Measurements from ENCODE around the gene CSF1R. TPM values are rescaled to one million over a fixed set of nuclear protein-coding genes. Genes with fewer than 3 reads are reported as not detected.
"Not testable (repeated sequence)": the region's sequence is repeated elsewhere in the genome, so short reads cannot be mapped to it uniquely, and the experiment has no call there.

The CSF1R gene
- total RNA-seq, 8 experiments from 2014 or later = 0.16 to 0.94 (median 0.53) TPM

GRCh38 chr5:150052226-150052955 lies 34.0 kb downstream of the CSF1R start:
- Histone ChIP-seq H3K27ac (no peak overlapping the region), H3K4me3 (no peak overlapping the region), H3K4me1 (replicated peaks in 1 of 2) (no peaks in the 10 kb centered on the region)
- 73 to 100% methylated on average over 1 to 3 of the region's 6 CpGs; no CpG with 5 or more reads in 8 of the 10 experiments for WGBS, 10 experiments
- ATAC-seq (replicated peaks in 6 of 8) = peak in 1 of 8 experiments; percentile 11
- in situ Hi-C loops (cut with MboI; ENCODE audit: low pct_unique_long_range_greater_than_20kb in 2 of 9, low sequenced_read_pairs in 9 of 9, unreplicated experiment in 9 of 9) = no loop called here

- in situ Hi-C loops (cut with MboI; ENCODE audit: low pct_unique_long_range_greater_than_20kb in 2 of 9, low sequenced_read_pairs in 9 of 9, unreplicated experiment in 9 of 9) = no loop called here
- Histone ChIP-seq H3K4me1 (replicated peaks in 1 of 2) (no peaks in the 10 kb centered on the region), H3K4me3 (no peak overlapping the region), H3K27ac (no peak overlapping the region)
- peak in 1 of 8 experiments; percentile 7 for ATAC-seq (replicated peaks in 6 of 8)
- 86 to 100% (median 92%) methylated on average over 2 to 9 of the region's 18 CpGs; no CpG with 5 or more reads in 5 of the 10 experiments for WGBS, 10 experiments
Measured at GRCh38 chr5:150051657-150052195, 34.6 kb downstream of the CSF1R start.

- 83 to 100% (median 94%) methylated on average over 1 to 8 of the region's 14 CpGs; no CpG with 5 or more reads in 2 of the 10 experiments for WGBS, 10 experiments
- in situ Hi-C loops (cut with MboI; ENCODE audit: low pct_unique_long_range_greater_than_20kb in 2 of 9, low sequenced_read_pairs in 9 of 9, unreplicated experiment in 9 of 9); H3K4me1 ChIP-seq (replicated peaks in 1 of 2); ATAC-seq (replicated peaks in 6 of 8); H3K4me3 ChIP-seq; H3K27ac ChIP-seq: not testable (repeated sequence)
Measured at GRCh38 chr5:150050172-150050811, 36.1 kb downstream of the CSF1R start.

DNA sequence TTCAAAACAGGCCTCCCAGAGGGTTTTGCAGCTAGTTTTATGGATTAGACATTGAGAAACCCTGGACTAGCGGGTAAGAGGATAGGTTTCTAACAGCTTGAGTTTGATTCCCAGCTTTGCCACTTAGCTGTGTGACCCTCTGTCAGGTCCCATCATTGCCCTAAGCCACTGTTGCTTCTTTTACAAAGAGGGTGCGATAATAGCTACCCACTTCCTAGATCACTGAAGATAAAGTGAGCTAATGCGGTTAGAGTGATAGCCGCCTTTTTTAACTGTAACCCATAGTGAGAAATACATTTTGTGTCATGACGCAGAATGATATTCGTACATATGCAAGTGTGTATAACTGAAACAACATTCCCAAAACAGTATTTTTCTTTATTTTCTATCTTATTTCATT lies 40.3 kb downstream of the CSF1R start:
- Histone ChIP-seq H3K4me1 (replicated peaks in 1 of 2) (no peaks in the 10 kb centered on the region), H3K4me3 (no peak overlapping the region), H3K27ac (no peak overlapping the region)
- in situ Hi-C loops (cut with MboI; ENCODE audit: low pct_unique_long_range_greater_than_20kb in 2 of 9, low sequenced_read_pairs in 9 of 9, unreplicated experiment in 9 of 9) = no loop called here
- WGBS, 10 experiments = 40 to 98% (median 84%) methylated on average over 2 to 6 of the region's 6 CpGs; no CpG with 5 or more reads in 5 of the 10 experiments
- ATAC-seq (replicated peaks in 6 of 8) = no peak

DNA sequence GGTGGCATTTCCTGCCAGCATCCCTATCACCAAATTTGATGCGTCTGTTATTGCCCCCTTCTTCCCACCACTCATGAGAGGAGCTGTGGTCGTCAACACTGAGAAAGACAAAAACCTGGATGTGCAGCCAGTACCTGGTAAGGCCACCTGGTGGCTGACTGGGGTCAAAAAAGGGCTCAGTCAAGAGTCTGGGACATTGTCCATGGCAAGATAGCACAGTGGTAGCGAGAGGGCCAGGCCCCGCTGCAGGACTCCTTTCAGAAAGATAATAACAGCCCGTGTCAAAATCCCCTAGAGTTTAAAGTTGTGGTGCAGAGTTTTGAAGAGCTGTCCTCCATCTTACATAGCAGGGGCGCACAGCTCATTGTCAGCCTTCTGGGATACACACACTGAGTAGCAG lies 40.8 kb downstream of the CSF1R start:
- H3K27ac ChIP-seq = no peak overlapping the region
- in situ Hi-C loops (cut with MboI; ENCODE audit: low pct_unique_long_range_greater_than_20kb in 2 of 9, low sequenced_read_pairs in 9 of 9, unreplicated experiment in 9 of 9) = no loop called here
- H3K4me1 ChIP-seq (replicated peaks in 1 of 2) = no peaks in the 10 kb centered on the region
- no peak overlapping the region for H3K4me3 ChIP-seq
- 52 to 100% (median 98%) methylated on average over 1 to 6 of the region's 6 CpGs; no CpG with 5 or more reads in 3 of the 10 experiments for WGBS, 10 experiments
- ATAC-seq (replicated peaks in 6 of 8) = no peak

GRCh38 chr5:150044712-150045111 lies 41.6 kb downstream of the CSF1R start:
- 36 to 100% (median 77%) methylated on average over 3 to 7 of the region's 7 CpGs; no CpG with 5 or more reads in 1 of the 10 experiments for WGBS, 10 experiments
- in situ Hi-C loops (cut with MboI; ENCODE audit: low pct_unique_long_range_greater_than_20kb in 2 of 9, low sequenced_read_pairs in 9 of 9, unreplicated experiment in 9 of 9) = no loop called here
- H3K4me3 ChIP-seq = no peak overlapping the region
- no peaks in the 10 kb centered on the region for H3K4me1 ChIP-seq (replicated peaks in 1 of 2)
- no peak overlapping the region for H3K27ac ChIP-seq
- peak in 1 of 8 experiments; percentile 30 for ATAC-seq (replicated peaks in 6 of 8)

DNA sequence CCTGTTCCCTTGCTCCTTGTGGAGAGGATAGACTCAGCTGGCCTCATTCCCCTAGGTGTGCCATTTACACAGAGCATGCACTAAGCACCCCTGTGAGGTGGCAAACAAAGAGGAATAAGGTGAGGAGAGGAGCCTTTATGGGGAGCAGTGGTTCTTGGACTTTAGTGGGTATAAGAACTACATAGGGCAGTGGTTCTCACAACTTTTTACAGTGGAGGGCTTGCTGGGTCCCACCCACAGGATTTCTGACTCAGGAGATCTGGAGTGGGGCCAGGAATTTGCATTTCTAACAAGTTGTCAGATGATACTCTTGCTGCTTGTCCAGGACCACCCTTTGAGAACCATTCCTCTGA lies 42.0 kb downstream of the CSF1R start:
- ATAC-seq (replicated peaks in 6 of 8) = peak in 3 of 8 experiments; percentile 79 to 83 (median 80)
- no peak overlapping the region for H3K4me3 ChIP-seq
- H3K4me1 ChIP-seq (replicated peaks in 1 of 2) = no peaks in the 10 kb centered on the region
- H3K27ac ChIP-seq = no peak overlapping the region
- in situ Hi-C loops (cut with MboI; ENCODE audit: low pct_unique_long_range_greater_than_20kb in 2 of 9, low sequenced_read_pairs in 9 of 9, unreplicated experiment in 9 of 9) = no loop called here

DNA sequence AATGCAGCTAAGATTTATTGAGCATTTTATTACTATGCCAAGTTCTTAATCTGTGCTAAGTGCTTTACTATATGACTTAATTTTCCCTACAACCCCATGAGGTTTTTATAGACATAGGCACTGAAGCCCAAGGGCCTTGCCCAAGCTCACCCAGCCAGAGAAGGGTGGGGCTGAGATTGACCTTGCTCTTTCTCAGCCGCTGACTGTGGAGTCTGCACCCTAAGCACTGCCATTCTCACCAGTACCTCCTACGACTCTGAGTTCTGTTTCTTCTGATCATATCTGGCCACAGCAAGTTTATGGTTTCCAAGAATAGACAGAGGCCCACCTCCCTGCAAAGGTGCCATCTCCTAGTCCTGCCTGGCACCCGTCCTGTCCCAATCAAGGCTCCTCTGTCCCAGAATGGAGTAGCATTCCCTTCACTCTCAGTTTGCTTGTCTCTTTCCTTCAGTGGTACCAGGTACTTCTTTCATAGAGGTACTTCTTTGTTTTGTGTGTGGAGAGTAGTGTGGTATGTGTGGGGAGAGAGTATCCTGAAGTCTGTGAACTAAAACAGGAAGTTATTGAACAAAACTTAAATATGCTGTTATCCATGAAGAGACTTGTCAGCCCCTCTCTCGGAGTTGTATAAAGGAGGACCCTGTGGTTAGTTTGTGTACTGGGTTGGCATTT lies 42.6 kb downstream of the CSF1R start:
- peak in 3 of 8 experiments; percentile 57 to 74 (median 63) for ATAC-seq (replicated peaks in 6 of 8)
- 13 to 100% (median 75%) methylated on average over 1 to 2 of the region's 4 CpGs; no CpG with 5 or more reads in 1 of the 10 experiments for WGBS, 10 experiments
- H3K27ac ChIP-seq = no peak overlapping the region
- in situ Hi-C loops (cut with MboI; ENCODE audit: low pct_unique_long_range_greater_than_20kb in 2 of 9, low sequenced_read_pairs in 9 of 9, unreplicated experiment in 9 of 9) = no loop called here
- H3K4me3 ChIP-seq = no peak overlapping the region
- H3K4me1 ChIP-seq (replicated peaks in 1 of 2) = no peaks in the 10 kb centered on the region

GRCh38 chr5:150042459-150042858 lies 43.9 kb downstream of the CSF1R start:
- Histone ChIP-seq H3K4me1 (replicated peaks in 1 of 2) (no peaks in the 10 kb centered on the region), H3K4me3 (no peak overlapping the region), H3K27ac (no peak overlapping the region)
- in situ Hi-C loops (cut with MboI; ENCODE audit: low pct_unique_long_range_greater_than_20kb in 2 of 9, low sequenced_read_pairs in 9 of 9, unreplicated experiment in 9 of 9) = no loop called here
- ATAC-seq (replicated peaks in 6 of 8) = no peak
- WGBS, 10 experiments = 80 to 100% (median 100%) methylated on average over 1 to 3 of the region's 3 CpGs; no CpG with 5 or more reads in 5 of the 10 experiments

DNA sequence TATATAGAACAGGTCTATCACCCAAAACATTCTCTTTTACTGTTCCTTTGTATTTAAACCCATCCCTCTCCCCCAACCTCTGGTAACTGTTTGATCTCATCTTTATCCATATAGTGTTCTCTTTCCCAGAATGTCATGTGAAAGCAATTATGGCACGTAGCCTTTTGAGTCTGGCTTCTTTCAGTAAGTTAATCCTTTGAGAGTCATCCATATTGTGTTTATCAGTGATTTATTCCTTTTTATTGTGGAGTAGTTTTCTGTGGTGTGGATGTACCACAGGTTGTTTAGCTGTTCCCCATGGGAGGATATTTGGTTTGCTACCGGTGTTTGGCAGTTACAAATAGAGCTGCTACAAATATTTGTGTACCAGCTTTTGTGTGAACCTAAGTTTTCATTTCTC lies 47.8 kb downstream of the CSF1R start:
- Histone ChIP-seq H3K27ac (no peak overlapping the region), H3K4me3 (no peak overlapping the region), H3K4me1 (replicated peaks in 1 of 2) (no peaks in the 10 kb centered on the region)
- in situ Hi-C loops (cut with MboI; ENCODE audit: low pct_unique_long_range_greater_than_20kb in 2 of 9, low sequenced_read_pairs in 9 of 9, unreplicated experiment in 9 of 9) = no loop called here
- ATAC-seq (replicated peaks in 6 of 8) = no peak
- WGBS, 10 experiments = 13 to 100% (median 70%) methylated on average over 1 to 2 of the region's 2 CpGs; no CpG with 5 or more reads in 2 of the 10 experiments

- H3K27ac ChIP-seq = no peak overlapping the region
- peak in 5 of 8 experiments; percentile 32 to 99 (median 98) for ATAC-seq (replicated peaks in 6 of 8)
- H3K4me1 ChIP-seq (replicated peaks in 1 of 2) = no peaks in the 10 kb centered on the region
- in situ Hi-C loops (cut with MboI; ENCODE audit: low pct_unique_long_range_greater_than_20kb in 2 of 9, low sequenced_read_pairs in 9 of 9, unreplicated experiment in 9 of 9) = no loop called here
- WGBS, 10 experiments = 7 to 92% (median 90%) methylated on average over 3 to 9 of the region's 9 CpGs; no CpG with 5 or more reads in 5 of the 10 experiments
- H3K4me3 ChIP-seq = no peak overlapping the region
Measured at GRCh38 chr5:150036513-150036912, 49.8 kb downstream of the CSF1R start.

- 50 to 100% (median 86%) methylated on average over 1 to 6 of the region's 7 CpGs; no CpG with 5 or more reads in 2 of the 10 experiments for WGBS, 10 experiments
- in situ Hi-C loops (cut with MboI; ENCODE audit: low pct_unique_long_range_greater_than_20kb in 2 of 9, low sequenced_read_pairs in 9 of 9, unreplicated experiment in 9 of 9) = no loop called here
- H3K4me3 ChIP-seq = no peak overlapping the region
- ATAC-seq (replicated peaks in 6 of 8) = peak in 1 of 8 experiments; percentile 13
- H3K27ac ChIP-seq = no peak overlapping the region
- H3K4me1 ChIP-seq (replicated peaks in 1 of 2) = no peaks in the 10 kb centered on the region
Measured at GRCh38 chr5:150035139-150035895, 51.0 kb downstream of the CSF1R start.
